ENCODE measurements around the gene UHRF1. TPM values are rescaled to one million over a fixed set of nuclear protein-coding genes. Genes with fewer than 3 reads are reported as not detected.

UHRF1 gene
- total and polyA plus RNA-seq, 2 of the 4 experiments (the other 2 are of a cell fraction) = 47.4 to 57.4 TPM

GRCh38 chr19:5003781-5004180 is 94.5 kb downstream of the UHRF1 start:
- intact Hi-C loops (cut with micrococcal nuclease) = no loop called here
- Histone ChIP-seq H3K4ac (ENCODE audit: low read depth, low read length) (no peak overlapping the region), H3K9me3 (ENCODE audit: control insufficient read depth, insufficient read depth, low read length) (no peaks in the 10 kb centered on the region), H2AFZ (replicated peaks; ENCODE audit: low read length, poor library complexity) (no peak overlapping the region), H3K79me1 (ENCODE audit: low read depth in 1 of 2, low read length in 2 of 2) (peaks cover 31 to 92% of the 10 kb centered on the region in 2 experiments), H2BK120ac (ENCODE audit: low read depth, low read length) (no peak overlapping the region), H2AK5ac (ENCODE audit: low read depth, low read length) (no peak overlapping the region), H3K23ac (ENCODE audit: low read depth, low read length) (no peak overlapping the region), H3K27me3 (ENCODE audit: control insufficient read depth, insufficient read depth, low read length) (no peaks in the 10 kb centered on the region), H2BK15ac (ENCODE audit: low read depth, low read length) (no peak overlapping the region), H2BK20ac (ENCODE audit: low read depth, low read length) (no peak overlapping the region), H3K36me3 (ENCODE audit: control insufficient read depth, insufficient read depth, low read length) (peaks cover 10% of the 10 kb centered on the region; the same call in 1 of the 2 replicates), H4K5ac (ENCODE audit: low read depth, low read length) (no peak overlapping the region), H3K56ac (ENCODE audit: extremely low read depth, insufficient read depth, low read length) (no peak overlapping the region), H2BK5ac (ENCODE audit: low read depth, low read length, poor library complexity, severe bottlenecking) (no peak overlapping the region), H3K4me2 (ENCODE audit: low read depth, low read length) (no peak overlapping the region), H3K18ac (ENCODE audit: low read depth, low read length) (no peak overlapping the region), H3K9me1 (ENCODE audit: insufficient read depth, low read length) (peaks cover 11% of the 10 kb centered on the region), H4K8ac (ENCODE audit: low read depth in 2 of 2, low read length in 2 of 2) (no peak overlapping the region), H4K91ac (ENCODE audit: insufficient read depth, low read depth, low read length) (no peak overlapping the region), H3K27ac (ENCODE audit: insufficient read depth, low read length) (no peak overlapping the region), H3K9ac (ENCODE audit: low read depth, low read length) (no peak overlapping the region), H3K4me1 (ENCODE audit: control insufficient read depth, insufficient read depth, low read length) (no peaks in the 10 kb centered on the region), H4K20me1 (ENCODE audit: insufficient read depth, low read length) (peaks cover 91% of the 10 kb centered on the region), H3K14ac (replicated peaks; ENCODE audit: low read depth, low read length) (no peak overlapping the region), H2AK9ac (replicated peaks; ENCODE audit: low read depth, low read length, poor library complexity) (no peak overlapping the region), H3K4me3 (ENCODE audit: insufficient read depth, low read depth, low read length) (no peak overlapping the region)
- in situ Hi-C loops (cut with MboI; ENCODE audit: low sequenced_read_pairs) = no loop called here
- CTCF ChIA-PET = no interaction called here
- BruUV-seq (replicated peaks) = no TSS peak
- DNase-seq (no peak), ATAC-seq (ENCODE audit: low read depth) (no peak)
- dilution Hi-C loops (cut with HindIII; ENCODE audit: low sequenced_read_pairs, unreplicated experiment) = no loop called here
- 97% methylated on average over 9 of the region's 18 CpGs; no CpG with 5 or more reads in 1 of the 2 experiments for WGBS, 2 experiments (ENCODE audit: extremely low coverage in 2 of 2, insufficient read length in 1 of 2)
- POLR2A ChIA-PET (ENCODE audit: unreplicated experiment) = no interaction called here
- TF ChIP-seq RCOR1 (IDR thresholded peaks at IDR 0.05; ENCODE audit: insufficient replicate concordance, low read length) (no peak), MAZ (IDR thresholded peaks at IDR 0.05; ENCODE audit: borderline replicate concordance, low read depth, low read length) (no peak), NFE2L2 (IDR thresholded peaks at IDR 0.05; ENCODE audit: low read depth, low read length) (no peak), MXI1 (IDR thresholded peaks at IDR 0.05; ENCODE audit: borderline replicate concordance, low read depth, low read length) (no peak), RFX5 (IDR thresholded peaks at IDR 0.05; ENCODE audit: low read depth, low read length) (no peak), CEBPB (IDR thresholded peaks at IDR 0.05; ENCODE audit: low read depth, low read length) (no peak), BHLHE40 (IDR thresholded peaks at IDR 0.05; ENCODE audit: low read depth, low read length) (no peak), RAD21 (IDR thresholded peaks at IDR 0.05; ENCODE audit: low read length) (no peak), ELK1 (IDR thresholded peaks at IDR 0.05; ENCODE audit: borderline replicate concordance, low read depth, low read length) (no peak), MAFK (IDR thresholded peaks at IDR 0.05; ENCODE audit: low read depth, low read length) (no peak), CTCF (conservative IDR thresholded peaks at IDR 0.05; ENCODE audit: low read depth, low read length) (no peak), SMC3 (IDR thresholded peaks at IDR 0.05; ENCODE audit: low read depth, low read length) (no peak)
